ENCODE results near the gene MSI2.

Gene MSI2

DNA sequence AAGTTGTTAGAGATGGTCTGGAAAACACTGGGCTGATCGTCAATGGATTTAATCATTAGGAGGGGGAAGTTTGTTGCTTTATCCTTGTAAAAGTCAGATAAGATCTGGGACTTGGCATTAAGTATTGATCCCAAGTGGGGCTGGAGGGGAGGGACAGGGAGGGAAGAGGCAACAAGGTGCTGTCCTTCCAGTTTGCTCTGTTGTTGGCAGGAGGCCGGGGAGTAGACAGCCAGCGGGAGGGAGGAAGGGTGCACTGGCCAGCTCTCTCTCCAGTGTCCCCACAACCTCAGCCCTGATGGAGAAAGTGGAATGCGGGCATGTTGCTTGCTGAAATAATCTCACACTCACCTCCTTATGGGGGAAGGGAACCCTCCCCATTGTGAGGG is 278.5 kb downstream of the MSI2 start:
- no peak for DNase-seq

DNA sequence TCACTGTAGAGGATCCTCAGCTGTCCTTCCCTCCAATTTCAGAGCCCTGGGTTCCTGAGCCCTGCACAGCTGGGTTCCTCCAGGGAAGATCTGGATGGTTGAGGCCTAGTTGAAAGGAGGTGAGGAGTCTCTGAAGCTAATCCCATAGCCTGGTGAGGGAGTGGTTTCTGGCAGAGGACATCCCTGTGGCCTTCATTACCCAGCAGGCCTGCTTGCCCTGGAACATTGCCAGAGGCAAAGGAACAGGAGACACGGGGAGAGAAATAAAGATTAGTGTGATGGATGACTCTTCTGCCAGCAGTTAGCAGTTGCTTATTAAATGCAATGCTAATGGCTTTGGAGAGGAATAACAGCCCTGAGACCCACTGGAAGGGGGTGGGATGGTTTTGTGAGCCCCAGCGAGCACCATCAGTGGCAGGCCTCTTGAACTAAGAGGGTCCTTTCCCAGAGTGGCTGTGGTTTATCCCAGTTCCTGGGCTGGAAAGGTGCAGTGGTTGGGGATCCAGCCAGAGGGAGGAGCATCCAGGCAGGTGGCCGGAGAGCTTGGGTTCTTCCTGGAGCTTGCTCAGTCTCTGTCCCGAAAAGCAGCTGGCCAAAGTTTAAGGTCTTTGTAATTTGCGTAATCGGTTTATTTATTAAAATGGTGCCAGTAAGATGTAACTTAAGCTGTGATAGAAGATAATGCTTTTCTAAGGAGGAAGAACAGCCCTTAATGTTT is 279.1 kb downstream of the MSI2 start:
- DNase-seq = no peak

DNA sequence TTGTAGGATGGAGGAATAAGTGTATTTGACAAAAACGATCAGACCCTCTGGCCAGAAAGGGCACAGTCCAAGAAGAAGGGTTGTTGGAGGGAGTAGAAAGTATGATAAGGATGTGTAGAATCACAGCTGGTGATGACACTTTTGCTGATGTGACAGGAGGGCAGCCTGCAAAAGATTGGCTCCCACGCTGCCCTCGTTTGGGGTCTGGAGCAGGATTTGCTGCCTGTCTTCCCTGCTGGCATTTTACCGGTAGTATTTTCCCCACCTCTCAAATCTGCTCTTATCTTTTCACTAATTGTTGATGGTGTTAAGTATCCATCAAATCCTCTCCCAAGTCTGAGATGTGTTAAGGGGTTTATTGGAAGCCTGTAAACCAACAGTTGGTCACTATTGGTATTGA is 280.0 kb downstream of the MSI2 start:
- DNase-seq = no peak

DNA sequence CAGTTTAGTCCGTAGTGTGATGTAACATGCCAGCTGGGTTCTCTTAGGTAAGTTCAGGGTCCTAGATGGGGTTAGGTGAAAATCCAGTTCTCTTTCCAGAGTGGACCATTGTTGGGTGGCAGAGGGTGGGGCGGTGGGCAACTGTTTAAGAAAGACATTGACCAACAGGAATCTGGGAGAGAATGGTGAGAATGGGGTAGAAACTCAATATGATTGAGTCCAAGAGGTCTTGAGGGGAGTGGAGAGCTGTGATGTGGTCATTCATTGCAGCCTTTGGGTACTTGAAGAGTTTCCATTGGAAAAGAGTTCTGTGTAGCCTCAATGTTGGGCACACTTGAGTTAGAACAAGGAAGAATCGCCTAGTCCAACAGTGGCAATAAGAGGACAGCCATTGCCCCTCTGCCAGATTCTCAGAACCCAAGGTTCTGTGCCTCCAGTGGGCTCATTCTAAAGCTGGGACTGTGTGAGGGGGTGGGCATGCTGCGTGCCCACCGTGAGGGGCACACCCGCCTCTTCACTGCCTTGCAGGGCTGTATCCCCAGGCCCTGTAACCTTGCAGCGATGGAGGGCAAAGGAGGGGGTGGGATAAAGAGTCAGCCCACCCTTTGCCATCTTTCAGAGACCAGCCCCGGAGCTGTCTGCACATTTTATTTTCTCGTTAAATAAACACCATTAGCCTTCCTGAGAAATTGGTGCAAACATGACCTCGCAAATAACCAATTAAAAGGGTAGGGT is 280.6 kb downstream of the MSI2 start:
- DNase-seq = no peak

DNA sequence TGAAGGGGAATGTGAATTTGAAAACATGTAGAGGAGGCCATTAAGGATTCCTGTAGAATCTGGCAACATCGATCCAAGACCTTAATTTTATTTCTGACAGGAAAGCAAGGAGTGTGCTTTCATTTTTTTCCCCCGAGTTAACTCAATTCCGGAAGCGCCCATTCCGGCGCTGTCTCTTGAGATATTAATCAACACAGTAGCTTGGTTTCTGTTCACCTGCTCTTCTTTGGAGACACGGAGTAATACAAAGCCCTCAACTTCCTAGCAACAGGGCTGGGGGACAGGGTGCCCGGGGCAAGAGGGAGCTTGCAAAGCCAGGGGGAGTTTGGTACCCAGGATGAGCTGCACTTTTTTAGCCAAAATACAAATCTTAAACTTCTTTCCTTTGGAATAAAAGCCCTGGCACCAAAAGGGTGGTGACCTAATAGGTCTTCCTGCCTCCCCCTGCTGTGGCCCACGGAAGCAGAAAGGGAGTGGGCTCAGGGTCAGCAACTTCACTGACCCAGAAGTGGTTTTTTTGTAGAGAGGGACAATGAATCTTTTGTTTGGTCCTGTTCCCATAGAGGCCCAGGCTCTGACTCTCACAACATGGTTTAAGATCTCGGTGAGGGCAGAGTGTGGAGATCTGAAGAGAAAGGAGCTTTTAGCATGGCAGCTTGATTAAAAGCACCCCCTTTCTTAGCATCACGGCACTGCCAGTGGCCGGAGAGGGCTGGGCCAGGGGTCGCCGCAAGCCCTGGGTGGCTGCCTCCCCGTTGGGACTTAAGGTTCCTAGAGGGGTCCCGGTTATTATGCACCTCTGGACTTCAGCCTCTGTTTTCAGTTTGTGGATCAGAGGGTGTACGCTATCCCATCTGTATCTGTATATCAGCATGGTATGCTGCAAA is 281.4 kb downstream of the MSI2 start:
- no peak for DNase-seq

DNA sequence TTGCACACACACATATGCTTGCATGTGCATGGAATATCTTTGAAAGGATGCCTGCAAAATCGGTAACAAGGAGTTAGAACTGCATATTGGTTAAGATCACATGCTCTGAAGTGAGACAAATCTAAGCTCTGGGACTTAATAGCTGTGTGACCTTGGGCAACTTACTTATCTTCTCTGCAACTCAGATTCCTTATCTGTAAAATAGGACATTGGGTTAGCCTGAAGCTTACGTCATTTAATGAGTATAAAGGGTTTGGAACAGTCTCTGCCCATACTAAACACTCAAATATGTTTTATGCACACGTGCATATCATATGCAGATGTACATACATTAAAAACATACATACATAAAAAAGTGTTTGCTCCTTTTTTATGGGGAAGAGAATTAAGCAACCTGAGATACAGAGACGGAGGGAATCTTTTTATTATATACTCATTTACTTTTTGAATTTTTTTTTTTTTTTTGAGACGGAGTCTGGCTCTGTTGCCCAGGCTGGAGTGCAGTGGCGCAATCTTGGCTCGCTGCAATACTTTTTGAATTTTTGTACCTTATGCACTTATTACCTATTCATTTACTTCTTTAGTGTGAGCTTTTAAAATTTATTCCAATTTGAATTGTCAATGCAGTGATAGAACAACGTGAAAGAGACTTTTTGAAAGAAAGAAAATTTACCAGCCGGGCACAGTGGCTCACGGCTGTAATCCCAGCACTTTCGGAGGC is 282.6 kb downstream of the MSI2 start:
- DNase-seq = no peak

DNA sequence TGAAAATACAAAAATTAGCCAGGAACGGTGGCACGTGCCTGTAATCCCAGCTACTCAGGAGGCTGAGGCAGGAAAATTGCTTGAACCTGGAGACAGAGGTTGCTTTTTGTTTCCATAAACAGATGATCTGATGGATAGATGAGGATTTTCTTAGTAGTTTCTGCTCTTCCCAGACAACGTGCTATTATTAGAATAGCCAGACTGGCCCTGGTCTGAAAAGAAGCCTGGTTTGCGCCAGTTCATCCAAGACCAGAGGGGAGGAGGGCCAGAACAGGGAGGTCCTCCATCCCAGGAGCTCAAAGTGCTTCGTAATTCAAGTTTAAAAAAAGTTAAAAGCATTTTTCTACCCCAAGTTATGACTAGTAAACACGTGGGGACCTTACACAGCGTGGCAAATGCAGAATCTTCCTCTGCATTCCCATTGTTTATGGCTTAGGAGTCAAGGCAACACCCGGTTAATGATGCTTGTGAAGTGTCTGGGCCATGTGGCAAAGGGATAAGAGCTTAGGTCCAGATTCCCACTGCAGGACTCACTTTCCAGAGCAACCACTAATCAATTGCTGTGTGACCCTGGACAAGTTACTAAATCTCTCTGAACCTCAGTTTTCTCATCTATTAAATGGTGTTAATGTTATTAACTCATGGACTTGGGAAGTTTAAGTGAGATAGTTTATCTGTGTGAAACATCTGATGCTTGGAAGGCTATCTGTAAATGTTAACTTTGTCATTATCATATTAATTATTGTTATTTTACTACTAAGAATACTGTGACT is 283.4 kb downstream of the MSI2 start:
- DNase-seq = no peak

DNA sequence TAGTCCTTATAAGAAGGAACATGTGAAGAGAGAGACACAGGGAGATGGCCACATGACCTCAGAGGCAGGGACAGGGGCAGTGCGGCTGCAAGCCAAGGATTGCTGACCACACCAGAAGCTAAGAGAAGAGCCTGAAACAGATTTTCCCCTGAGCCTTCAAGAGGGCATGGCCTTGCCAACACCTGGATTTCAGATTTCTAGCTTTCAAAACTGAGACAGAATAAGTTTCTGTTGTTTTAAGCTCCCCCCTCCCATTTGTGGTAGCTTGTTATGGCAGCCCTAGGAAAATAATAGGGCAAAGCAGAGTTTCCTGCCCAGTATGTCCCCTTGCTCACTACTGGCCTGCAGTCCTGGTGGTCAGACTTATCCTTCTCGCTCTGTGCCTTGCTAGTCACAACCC is 284.3 kb downstream of the MSI2 start:
- DNase-seq = no peak

DNA sequence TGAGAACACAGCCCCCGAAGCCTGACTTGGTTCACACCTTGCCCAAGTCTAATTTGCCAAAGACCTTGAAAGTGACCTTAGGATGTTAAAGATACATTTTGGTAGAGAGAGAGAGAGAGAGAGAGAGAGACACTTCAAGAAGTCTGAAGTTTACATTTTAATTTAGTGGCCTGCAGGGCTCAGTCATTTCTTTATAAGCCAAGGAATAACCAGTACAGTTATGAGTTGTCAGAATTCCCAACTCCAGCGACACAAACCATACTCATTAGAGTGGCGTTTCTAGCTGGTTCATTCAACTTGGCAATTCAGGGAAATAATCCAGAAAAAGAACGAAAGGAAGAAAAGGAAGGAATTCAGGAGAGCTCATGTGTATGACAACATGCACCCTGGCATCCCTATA is 284.7 kb downstream of the MSI2 start:
- DNase-seq = no peak

DNA sequence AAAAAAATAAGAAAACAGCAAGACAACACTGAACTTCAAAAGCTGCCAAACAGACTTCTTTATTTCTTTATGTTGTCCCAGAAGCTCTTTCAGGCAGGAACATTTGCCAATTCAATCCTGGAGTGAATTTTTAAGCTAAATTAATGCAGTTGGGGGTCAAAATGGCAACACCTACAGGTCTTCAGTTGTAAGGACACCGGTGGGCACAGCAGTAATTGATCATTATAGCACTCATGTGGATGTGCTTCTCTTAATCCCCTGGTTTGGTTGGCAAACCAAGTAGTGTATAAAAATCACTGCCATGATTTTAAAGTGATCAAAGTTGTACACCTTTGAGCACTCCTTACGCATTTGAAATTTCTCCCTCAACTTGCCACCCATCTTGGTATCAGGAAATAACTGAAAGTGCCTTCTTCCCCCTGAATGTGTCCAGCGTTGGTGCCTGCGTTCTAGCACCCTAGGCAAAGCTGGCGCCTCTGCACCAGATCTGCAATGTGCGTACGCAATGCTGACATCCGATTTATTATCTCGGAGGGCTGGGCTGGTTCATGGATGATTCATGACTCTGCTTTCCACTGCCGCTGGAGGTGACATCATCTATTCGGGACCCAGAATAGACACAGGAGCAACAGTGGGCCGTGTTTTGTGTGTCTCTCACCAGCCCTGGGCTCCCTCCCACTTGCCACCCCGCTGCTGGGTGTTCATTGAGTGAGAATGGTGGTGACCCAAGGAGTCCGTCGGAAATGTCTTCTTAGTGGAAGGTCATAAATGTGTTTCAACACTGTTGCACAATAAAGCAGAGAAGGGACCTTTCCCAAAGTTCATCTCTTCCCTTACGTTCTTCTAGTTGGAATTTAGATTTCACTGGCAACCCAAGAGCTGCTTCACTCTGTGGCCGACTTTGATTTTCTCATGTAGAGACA is 285.4 kb downstream of the MSI2 start:
- no peak for DNase-seq

DNA sequence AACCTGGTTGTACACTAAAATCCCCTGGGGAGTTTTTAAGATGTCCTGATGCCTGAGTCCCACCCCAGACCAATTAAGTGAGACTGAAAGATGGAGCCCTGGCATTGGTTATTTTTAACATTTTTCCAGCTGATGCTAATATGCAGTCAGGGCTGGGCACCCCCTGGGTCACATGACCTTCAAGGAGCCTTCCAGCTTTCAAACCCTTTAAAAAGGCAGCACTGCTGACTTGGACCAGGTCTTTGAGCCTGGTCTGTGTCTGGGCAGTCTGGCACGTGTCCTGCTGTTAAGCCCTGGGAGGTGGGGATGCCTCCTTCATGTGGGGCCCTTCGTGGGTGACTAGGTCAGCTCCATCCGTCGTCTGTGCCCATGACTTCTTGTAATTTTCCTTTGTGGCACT is 286.2 kb downstream of the MSI2 start:
- no peak for DNase-seq

DNA sequence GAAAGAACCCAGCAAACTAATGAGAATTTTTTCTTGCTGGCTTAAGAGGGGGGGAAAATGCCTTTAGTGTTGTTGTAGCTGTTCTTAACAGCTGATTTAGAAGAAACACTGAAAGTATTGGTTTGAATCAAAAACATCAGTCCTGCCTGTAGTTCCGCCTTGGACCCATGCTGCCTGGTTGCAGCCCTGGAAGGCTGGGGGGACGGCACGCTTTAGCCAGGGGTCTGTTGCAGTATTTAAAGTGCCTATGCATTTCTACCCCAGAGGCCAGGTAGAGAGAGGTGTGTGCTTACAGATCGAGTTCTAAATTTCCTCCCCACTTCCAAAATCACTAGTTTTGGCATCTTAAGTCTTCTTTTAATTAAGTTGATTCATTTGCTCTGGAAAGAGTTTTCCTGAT is 286.9 kb downstream of the MSI2 start:
- DNase-seq = no peak

DNA sequence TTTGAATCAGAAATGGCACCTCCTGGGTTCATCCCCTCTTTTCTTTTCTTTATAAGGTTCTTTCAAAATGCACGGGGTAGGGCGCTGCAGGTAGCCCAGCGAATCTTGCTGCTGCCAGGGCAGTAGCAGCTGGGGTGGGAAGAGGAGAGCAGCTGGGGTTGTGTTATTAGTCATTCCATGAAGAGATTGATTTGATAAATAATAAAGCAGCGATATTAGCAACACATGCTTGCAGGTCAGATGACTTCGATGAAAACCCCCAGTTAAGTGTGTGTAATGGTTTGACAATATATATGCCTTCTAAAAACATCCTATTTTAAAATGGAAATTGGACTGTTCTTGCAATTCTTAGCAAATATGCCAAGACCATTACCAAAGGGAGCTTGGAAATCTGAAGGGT is 288.1 kb downstream of the MSI2 start:
- DNase-seq = no peak

DNA sequence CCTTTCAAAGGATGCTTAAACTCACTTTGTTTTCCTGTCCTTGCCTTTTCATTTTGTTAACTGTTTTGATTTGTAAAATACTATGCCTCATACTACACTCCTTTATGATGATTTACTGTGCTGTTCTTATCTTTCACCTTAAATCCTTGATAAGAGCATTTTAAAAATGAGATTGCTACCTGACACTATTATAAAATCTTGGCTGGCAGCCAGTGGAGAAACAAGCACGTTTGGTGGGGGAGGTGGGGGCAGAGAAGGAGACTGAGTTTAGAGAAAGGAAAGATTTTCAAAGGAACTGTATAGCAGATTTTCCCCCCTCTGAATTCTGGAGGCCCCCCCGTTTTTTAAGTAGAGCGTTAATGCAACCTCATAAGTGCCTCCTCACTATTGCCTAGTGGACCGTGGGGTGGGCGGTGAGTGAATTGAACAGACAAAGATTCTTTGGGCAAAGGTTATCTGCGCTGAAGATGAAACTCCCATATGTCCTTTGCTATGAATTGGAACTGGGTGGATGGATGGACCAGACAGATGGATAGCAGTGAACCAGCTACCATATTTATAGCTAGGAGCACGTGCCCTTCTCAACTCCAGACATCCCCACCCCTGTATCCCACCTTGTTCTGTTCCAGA is 288.6 kb downstream of the MSI2 start:
- DNase-seq = no peak

DNA sequence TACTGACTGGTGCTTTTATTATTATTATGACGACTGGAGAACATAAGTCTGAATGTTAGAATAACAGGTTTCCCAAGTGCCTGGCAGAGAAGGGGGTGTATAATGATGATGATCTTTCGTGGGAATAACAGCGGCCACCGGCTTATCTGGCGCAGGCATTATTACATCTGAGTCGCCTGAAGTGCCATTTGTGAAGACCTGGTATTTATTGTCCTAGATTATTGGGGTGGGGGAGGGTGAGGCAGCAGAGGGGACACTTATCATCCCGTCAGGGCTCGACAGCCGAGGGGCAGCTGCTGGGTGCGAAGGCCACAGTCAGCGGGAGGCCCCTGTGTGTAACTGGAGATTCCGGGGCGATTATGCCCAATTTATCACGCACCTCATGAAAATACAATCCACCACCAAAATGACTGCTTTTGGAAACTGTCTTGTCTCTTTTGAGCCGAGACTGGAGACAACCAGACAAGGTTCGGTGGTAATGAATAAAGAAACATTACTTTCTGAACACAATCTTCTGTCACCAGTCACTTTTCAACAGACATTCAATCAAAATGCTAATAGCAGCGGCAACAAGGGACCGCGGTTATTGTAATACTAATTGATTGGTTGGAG is 289.5 kb downstream of the MSI2 start:
- no peak for DNase-seq

DNA sequence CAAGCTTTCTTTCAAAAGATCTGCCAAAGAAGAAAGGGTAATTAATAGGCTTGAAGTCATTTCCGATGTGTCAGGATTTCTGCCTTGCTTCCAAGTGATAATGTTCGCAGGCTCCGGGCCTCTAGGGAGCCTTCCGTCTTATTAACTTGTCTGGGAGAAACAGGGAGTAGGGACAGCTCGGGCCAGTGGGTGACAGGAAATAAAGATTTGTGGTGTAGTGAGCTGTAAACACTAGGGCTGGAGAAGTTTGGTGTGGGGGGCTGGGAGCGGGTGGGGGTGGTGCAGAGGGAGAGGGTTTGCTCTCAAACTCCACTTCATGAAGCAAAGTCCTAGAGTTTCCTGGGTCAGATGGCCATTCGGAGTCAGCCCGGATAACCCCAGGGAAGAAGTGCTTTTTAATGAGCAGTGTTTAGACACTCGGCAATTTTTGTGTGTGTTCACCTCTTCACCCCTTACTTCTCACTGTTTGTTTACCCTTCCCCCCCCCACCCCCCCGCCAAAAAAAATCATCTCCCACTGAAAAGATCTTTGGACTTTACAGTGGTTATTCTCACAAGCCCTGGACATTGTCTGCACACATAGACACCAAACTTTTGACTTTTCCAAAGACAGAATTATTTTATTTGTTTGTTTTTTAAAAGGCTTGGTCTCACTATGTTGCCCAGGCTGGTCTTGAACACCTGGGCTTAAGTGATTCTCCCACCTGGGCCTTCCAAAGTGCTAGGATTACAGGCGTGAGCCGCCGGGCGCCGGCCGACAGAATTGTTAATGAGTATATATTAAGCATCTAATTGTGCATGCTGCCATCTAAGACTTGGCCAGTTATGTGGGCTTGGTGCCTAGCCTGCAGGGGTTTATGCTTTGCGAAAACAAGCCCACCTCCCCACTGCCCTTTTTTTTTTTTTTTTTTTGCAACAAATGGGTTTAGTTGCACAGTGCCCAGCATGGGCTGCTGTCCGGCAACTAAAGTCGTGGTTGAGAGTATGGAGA is 292.4 kb downstream of the MSI2 start:
- no peak for DNase-seq

DNA sequence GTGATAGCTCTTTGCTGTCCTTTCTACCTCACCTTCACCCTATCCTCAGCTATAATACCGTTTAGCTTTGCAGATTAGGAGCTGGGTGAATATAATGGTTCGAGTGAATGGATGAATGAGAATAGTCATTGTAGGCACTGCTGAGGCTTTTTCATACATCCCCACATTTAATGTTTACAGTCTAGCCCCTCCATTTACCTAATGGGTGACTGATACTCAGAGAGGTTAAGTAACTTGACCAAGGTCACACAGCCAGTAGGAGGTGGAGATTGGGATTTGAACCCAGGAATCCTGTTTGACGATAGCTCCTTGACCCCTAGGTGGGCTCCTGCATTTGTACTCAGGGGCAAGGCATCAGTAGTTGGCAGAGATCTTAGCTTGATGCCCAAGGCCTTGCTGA is 293.1 kb downstream of the MSI2 start:
- no peak for DNase-seq

DNA sequence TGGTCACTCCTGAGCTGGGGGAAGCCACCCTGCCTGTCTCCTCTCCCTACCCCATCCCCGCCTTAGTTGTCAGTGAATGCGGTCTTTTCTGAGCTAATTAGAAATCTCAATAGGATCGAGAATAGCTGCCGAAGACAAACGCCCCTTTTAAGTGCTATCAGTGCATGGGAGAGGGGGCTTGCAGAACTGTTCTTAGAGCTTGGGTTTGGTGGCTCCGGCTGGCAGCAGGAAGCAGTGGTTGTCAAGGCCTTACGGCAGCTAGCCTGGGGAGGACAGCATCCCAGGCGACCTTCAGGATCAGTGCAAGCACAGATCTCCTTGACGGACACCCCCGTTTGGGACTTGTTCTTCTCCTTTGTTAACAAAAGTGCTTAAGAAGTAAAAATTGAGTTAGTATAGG is 293.7 kb downstream of the MSI2 start:
- no peak for DNase-seq
